Aorta (tissue), 5 donors: ENCODE results near the gene DGKB. TPM values are rescaled to one million over a fixed set of nuclear protein-coding genes. Genes with fewer than 3 reads are reported as not detected.

Experiments used
- ATAC-seq: fragments of 200-7000 bp; cut with Tn5 transposase; one replicate; pipeline ENCODE4 v1.9.1; 2022; ENCODE audit warnings: moderate library complexity; ENCODE audit not compliant: low FRiP score
- DNase-seq, 2 donors: peaks; one replicate each; pipeline ENCODE4 v3.0.0-alpha.2; 2020
- H3K27ac ChIP-seq, 2 donors: one replicate each; pipeline ENCODE4 v1.5.1; 2013; ENCODE audit warnings: low read length in 2 of 2, mild to moderate bottlenecking in 2 of 2, moderate library complexity in 2 of 2, control low read depth in 1 of 2, inconsistent platforms in 1 of 2, low read depth in 1 of 2
- H3K27me3 ChIP-seq, 2 donors: one replicate each; pipeline ENCODE4 v1.6.1; 2013; ENCODE audit warnings: control low read depth in 1 of 2, low read length in 1 of 2, mild to moderate bottlenecking in 1 of 2, moderate library complexity in 1 of 2; ENCODE audit not compliant: insufficient read depth in 2 of 2, control insufficient read depth in 1 of 2
- H3K36me3 ChIP-seq, 2 donors: one replicate each; pipeline ENCODE4 v1.6.1; 2013; ENCODE audit warnings: control low read depth in 1 of 2, low read length in 1 of 2, mild to moderate bottlenecking in 1 of 2; ENCODE audit not compliant: insufficient read depth in 2 of 2, control insufficient read depth in 1 of 2
- H3K4me1 ChIP-seq, 2 donors: one replicate each; pipeline ENCODE4 v1.6.1; 2013; ENCODE audit warnings: low read length in 2 of 2, control low read depth in 1 of 2, mild to moderate bottlenecking in 1 of 2, moderate library complexity in 1 of 2; ENCODE audit not compliant: insufficient read depth in 2 of 2, control insufficient read depth in 1 of 2
- H3K4me3 ChIP-seq, 2 donors: one replicate each; pipeline ENCODE4 v1.5.1; 2013; ENCODE audit warnings: low read length in 2 of 2, control low read depth in 1 of 2, mild to moderate bottlenecking in 1 of 2
- H3K9me3 ChIP-seq: one replicate; pipeline ENCODE4 v1.6.1; 2013; ENCODE audit warnings: mild to moderate bottlenecking, low read length; ENCODE audit not compliant: control insufficient read depth
- WGBS, 2 donors: extraction: QIAGEN DNeasy Blood & Tissue Kit; methylation state at CpG; one replicate each; pipeline ENCODE4 v1.1.7; 2013; 5-methylcytosine and 5-hydroxymethylcytosine counted together
- intact Hi-C, 2 donors: fragments of 100-400 bp; cut with DNase I; formaldehyde crosslinking; loops; one replicate each; pipeline versions ENCODE4 v1.14.2 to v1.15.0; 2022
- polyA plus RNA-seq, 2 donors: library from polyadenylated mRNA; stranded (reverse); fragments of 200-250 nt; gene quantifications; one replicate each; pipeline ENCODE4 v1.2.3, GENCODE V29; 2013
- total RNA-seq, 2 donors: library from RNA; stranded (reverse); fragmentation: NEBNext Ultra II Directional; extraction: Animal tissue kit (Norgen Biotek cat#: 25700); gene quantifications; one replicate each; pipeline ENCODE4 v1.2.1, GENCODE V29; 2021
- donor health status: healthy with polysubstance abuse.
- donor health status: Bipolar disorder and iron deficiency.
- donor health status: DM: no; HTN: no; CAD: no.
- donor health status: DM: no; HTN: no; CAD: no.
- donor health status: DM: yes; HTN: yes; CAD: no.

DGKB gene
- total and polyA plus RNA-seq, 4 donors: 0.96 to 1.1 TPM; not detected in 2

DNA sequence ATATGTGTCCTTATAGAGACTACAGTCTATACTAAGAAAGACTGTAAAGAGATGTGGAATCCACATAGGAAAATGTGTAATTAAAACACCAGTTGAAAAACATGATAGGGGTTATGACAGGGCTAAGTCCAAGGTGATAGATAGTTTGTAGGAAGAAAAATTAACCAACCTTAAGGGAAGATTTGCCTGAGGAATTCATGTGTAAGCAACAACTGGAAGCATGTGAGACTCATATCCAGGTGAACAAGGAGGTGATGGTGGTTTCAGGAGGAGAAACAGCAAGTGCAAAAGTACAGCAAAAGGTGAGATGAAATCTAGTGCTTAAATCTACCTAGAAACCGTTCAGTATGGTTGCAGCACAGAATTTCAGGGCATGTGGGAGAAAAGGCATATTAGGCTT lies 696.4 kb downstream of the DGKB start:
- H3K4me3 ChIP-seq: no peak overlapping the region
- intact Hi-C loops: no loop called here
- no peaks in the 10 kb centered on the region for H3K27me3 ChIP-seq
- ATAC-seq (no peak), DNase-seq (no peak)
- WGBS, 2 donors: 64 to 69% methylated on average over 1 of the region's 1 CpG
- no peaks in the 10 kb centered on the region for H3K4me1 ChIP-seq
- H3K9me3 ChIP-seq: no peaks in the 10 kb centered on the region
- H3K27ac ChIP-seq: no peak overlapping the region
- no peaks in the 10 kb centered on the region for H3K36me3 ChIP-seq

GRCh38 chr7:14201353-14201752 lies 701.2 kb downstream of the DGKB start:
- H3K27me3 ChIP-seq: no peaks in the 10 kb centered on the region
- WGBS, 2 donors: 83 to 87% methylated on average over 3 of the region's 3 CpGs
- no peak overlapping the region for H3K27ac ChIP-seq
- no peaks in the 10 kb centered on the region for H3K36me3 ChIP-seq
- no peaks in the 10 kb centered on the region for H3K9me3 ChIP-seq
- no peak for ATAC-seq
- H3K4me3 ChIP-seq: no peak overlapping the region
- no peaks in the 10 kb centered on the region for H3K4me1 ChIP-seq
- intact Hi-C loops: no loop called here
- DNase-seq: no peak

- H3K4me1 ChIP-seq: no peaks in the 10 kb centered on the region
- no peak for ATAC-seq
These were observed 703.2 kb downstream of the DGKB start for GRCh38 chr7:14199336-14199735.

DNA sequence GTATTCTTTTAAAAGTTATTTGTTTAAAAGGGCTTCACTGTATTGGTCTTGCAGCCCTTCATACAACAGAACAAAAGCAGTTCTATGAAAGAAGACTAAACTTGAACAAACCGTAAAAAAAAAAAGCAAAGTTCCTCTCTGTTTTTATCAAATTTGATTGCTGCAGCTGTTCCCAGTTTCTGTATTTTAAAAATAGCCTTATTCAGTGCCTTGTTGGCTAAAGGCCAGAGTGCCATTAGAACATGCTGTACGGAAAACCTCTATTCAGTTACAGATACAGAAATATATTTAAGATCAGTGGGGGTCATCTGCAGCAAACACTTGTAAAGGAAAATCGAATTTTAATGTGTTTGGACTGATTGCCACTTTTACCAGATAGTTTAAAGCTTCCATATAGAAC lies 705.3 kb downstream of the DGKB start:
- WGBS, 2 donors: 3 to 7% methylated on average over 3 of the region's 3 CpGs
- no peaks in the 10 kb centered on the region for H3K27me3 ChIP-seq
- H3K36me3 ChIP-seq: no peaks in the 10 kb centered on the region
- no peaks in the 10 kb centered on the region for H3K4me1 ChIP-seq
- ATAC-seq (no peak), DNase-seq (no peak)
- intact Hi-C loops: no loop called here
- H3K9me3 ChIP-seq: no peaks in the 10 kb centered on the region
- H3K4me3 ChIP-seq: no peak overlapping the region
- no peak overlapping the region for H3K27ac ChIP-seq

More at GRCh38 chr7:14199336-14199735, 703.2 kb downstream of the DGKB start:
- 91 to 92% methylated on average over 2 of the region's 2 CpGs for WGBS, 2 donors
- Histone ChIP-seq H3K4me3 (no peak overlapping the region), H3K27ac (no peak overlapping the region), H3K9me3 (no peaks in the 10 kb centered on the region), H3K27me3 (no peaks in the 10 kb centered on the region), H3K36me3 (no peaks in the 10 kb centered on the region)
- intact Hi-C loops: no loop called here
- no peak for DNase-seq

DNA sequence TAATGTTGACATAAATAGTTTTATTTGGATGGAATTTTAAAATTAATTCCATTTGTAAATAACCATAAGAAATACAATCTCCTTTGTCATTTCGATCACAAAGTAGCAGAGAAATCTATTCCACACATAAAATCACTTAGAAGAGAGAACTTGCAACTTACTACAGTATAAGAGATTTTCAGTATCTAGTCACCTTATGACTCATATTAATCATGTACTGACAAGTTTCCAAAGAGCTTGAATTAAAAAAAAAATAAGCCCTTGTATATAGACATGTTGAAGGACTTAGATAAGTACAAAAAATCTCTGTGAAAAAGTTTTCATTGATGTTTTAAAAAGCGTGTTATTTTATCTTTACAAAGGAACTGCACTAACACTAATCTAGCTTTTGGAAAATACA lies 706.0 kb downstream of the DGKB start:
- Histone ChIP-seq H3K4me3 (no peak overlapping the region), H3K4me1 (no peaks in the 10 kb centered on the region), H3K27ac (no peak overlapping the region), H3K9me3 (no peaks in the 10 kb centered on the region), H3K36me3 (no peaks in the 10 kb centered on the region), H3K27me3 (no peaks in the 10 kb centered on the region)
- DNase-seq (no peak), ATAC-seq (no peak)
- WGBS, 2 donors: 55 to 59% methylated on average over 2 of the region's 2 CpGs
- intact Hi-C loops: no loop called here

DNA sequence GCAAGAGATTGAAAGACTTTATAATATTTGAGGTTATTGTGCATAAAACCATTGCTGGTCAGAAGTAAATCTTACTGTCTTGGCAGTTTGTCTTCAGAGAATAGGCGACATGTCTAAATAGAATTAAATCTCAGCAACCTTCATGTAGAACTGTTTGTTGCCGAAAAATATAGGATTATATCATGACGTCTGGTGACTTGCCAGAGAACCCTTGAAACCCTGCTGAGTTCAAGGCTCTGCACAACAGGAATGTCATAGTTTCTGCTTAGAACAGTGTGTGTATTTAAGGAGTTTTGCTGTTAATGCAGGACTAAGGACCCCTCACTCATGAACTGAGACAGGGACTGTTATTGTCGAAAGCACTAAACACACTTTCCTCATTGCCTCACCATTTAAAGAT lies 706.7 kb downstream of the DGKB start:
- intact Hi-C loops: no loop called here
- WGBS, 2 donors: 69 to 70% methylated on average over 4 of the region's 4 CpGs
- Histone ChIP-seq H3K4me1 (no peaks in the 10 kb centered on the region), H3K27me3 (no peaks in the 10 kb centered on the region), H3K27ac (no peak overlapping the region), H3K9me3 (no peaks in the 10 kb centered on the region), H3K4me3 (no peak overlapping the region), H3K36me3 (no peaks in the 10 kb centered on the region)
- DNase-seq (no peak), ATAC-seq (no peak)

DNA sequence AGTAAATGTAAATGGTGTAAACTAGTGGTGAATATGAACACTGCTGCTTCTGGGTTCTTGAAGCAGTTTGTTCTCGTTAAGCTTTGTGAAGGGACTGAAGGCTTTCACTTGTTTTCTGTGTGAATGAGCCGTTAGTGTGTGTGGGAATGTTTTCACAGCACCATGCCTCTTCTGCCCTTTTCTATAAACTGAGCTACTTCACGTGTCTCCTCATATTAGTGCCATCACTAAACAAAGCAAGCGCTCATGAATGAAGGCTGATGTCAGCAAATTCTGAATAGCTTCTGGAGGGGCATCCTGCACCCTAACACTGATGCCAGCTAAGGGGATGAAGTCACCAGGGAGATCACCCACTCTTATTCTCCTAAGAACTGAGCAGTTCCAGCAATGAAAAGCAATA lies 707.5 kb downstream of the DGKB start:
- Histone ChIP-seq H3K4me1 (no peaks in the 10 kb centered on the region), H3K9me3 (no peaks in the 10 kb centered on the region), H3K36me3 (no peaks in the 10 kb centered on the region), H3K27me3 (no peaks in the 10 kb centered on the region), H3K4me3 (no peak overlapping the region), H3K27ac (no peak overlapping the region)
- DNase-seq: no peak
- intact Hi-C loops: no loop called here
- 78 to 82% methylated on average over 4 of the region's 4 CpGs for WGBS, 2 donors
- ATAC-seq: no peak

DNA sequence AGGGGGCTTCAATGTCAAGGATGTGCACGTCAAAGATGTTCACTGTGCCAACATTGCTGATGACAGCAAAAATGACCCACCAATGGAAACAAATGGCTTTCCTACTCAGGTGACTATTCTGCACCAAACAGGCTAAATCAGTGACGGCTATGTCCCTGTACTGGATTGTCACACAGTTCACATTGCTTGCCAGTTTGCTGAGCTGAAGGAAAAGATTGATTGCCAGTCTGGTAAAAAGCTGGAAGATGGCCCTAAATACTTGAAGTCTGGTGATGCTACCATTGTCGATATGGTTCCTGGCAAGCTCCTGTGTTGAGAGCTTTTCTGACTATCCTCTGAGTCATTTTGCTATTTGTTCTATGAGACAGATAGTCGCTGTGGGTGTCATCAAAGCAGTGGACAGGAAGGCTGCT lies 710.9 kb downstream of the DGKB start:
- Histone ChIP-seq H3K27me3 (no peaks in the 10 kb centered on the region), H3K4me3 (no peak overlapping the region), H3K36me3 (no peaks in the 10 kb centered on the region), H3K27ac (no peak overlapping the region), H3K4me1 (no peaks in the 10 kb centered on the region), H3K9me3 (no peaks in the 10 kb centered on the region)
- ATAC-seq (no peak), DNase-seq (no peak)
- intact Hi-C loops: no loop called here
- WGBS, 2 donors: 88 to 90% methylated on average over 4 of the region's 4 CpGs

GRCh38 chr7:14184292-14184864 lies 718.2 kb downstream of the DGKB start:
- 81 to 86% methylated on average over 10 of the region's 10 CpGs for WGBS, 2 donors
- Histone ChIP-seq H3K4me1 (no peaks in the 10 kb centered on the region), H3K27me3 (no peaks in the 10 kb centered on the region), H3K4me3 (no peak overlapping the region), H3K36me3 (no peaks in the 10 kb centered on the region), H3K27ac (no peak overlapping the region), H3K9me3 (no peaks in the 10 kb centered on the region)
- intact Hi-C loops: no loop called here
- no peak for DNase-seq
- no peak for ATAC-seq
